B cell (primary cell): Measurements from ENCODE around the gene TMEM131L. TPM values are rescaled to one million over a fixed set of nuclear protein-coding genes. Genes with fewer than 3 reads are reported as not detected.

Experiments used
- ATAC-seq: fragments of 200-7000 bp; cut with Tn5 transposase; one replicate; pipeline ENCODE4 v1.10.0; 2021; ENCODE audit warnings: low read depth, mild to moderate bottlenecking, moderate number of reproducible peaks, moderate library complexity
- CTCF ChIA-PET: fragments of 350-600 bp; sonication (Branson Sonifier 250); formaldehyde crosslinking; loops from one replicate; lab custom pipeline; 2021; ENCODE audit warnings: antibody characterized with exemption, inconsistent platforms; lab: Charles Lee
- POLR2A ChIA-PET: fragments of 350-600 bp; sonication (Branson Sonifier 250); formaldehyde crosslinking; loops from one replicate; lab custom pipeline; 2021; ENCODE audit warnings: antibody characterized with exemption; lab: Charles Lee
- DNase-seq: peaks from one replicate; pipeline ENCODE4 v3.0.0; 2013
- H2AFZ ChIP-seq: 2 replicates; pipeline ENCODE4 v1.6.1; 2012; ENCODE audit warnings: mild to moderate bottlenecking, low read depth, low read length; ENCODE audit not compliant: insufficient read depth, poor library complexity, severe bottlenecking
- H3K27ac ChIP-seq, 2 donors: 1 replicate in 1 of 2; 2 replicates in 1 of 2; pipeline ENCODE4 v1.5.1; 2012 to 2013; ENCODE audit warnings: low read length in 2 of 2, mild to moderate bottlenecking in 2 of 2, moderate library complexity in 1 of 2
- H3K27me3 ChIP-seq, 4 experiments: fragments of 200-600 bp in 1 of 4; sonication (generic) in 1 of 4; replicated peaks in 1 of 4; 1 replicate in 2 of 4; 2 replicates in 2 of 4; pipeline versions ENCODE4 v1.6.1 to v1.7.0; 2013 to 2016; ENCODE audit warnings: low read length in 3 of 4, mild to moderate bottlenecking in 2 of 4, mixed read lengths in 1 of 4, moderate library complexity in 1 of 4; ENCODE audit not compliant: insufficient read depth in 4 of 4, control insufficient read depth in 3 of 4; ENCODE audit errors: control extremely low read depth in 1 of 4
- H3K36me3 ChIP-seq, 2 experiments: replicated peaks in 1 of 2; 1 replicate in 1 of 2; 2 replicates in 1 of 2; pipeline versions ENCODE4 v1.6.1 to v1.7.1; 2013; ENCODE audit warnings: low read length in 1 of 2; ENCODE audit not compliant: insufficient read depth in 2 of 2, control insufficient read depth in 1 of 2; ENCODE audit errors: control extremely low read depth in 1 of 2, extremely low read depth in 1 of 2
- H3K4me1 ChIP-seq, 2 donors: fragments of 200-600 bp in 1 of 2; sonication (generic) in 1 of 2; 1 replicate in 1 of 2; 2 replicates in 1 of 2; pipeline versions ENCODE4 v1.5.1 to v1.6.1; 2013 to 2017; ENCODE audit warnings: low read length in 2 of 2; ENCODE audit not compliant: control insufficient read depth in 2 of 2, insufficient read depth in 2 of 2
- H3K4me2 ChIP-seq: replicated peaks from 2 replicates; pipeline ENCODE3; 2012; ENCODE audit warnings: mild to moderate bottlenecking, low read depth, low read length; ENCODE audit not compliant: poor library complexity, severe bottlenecking
- H3K4me3 ChIP-seq, 5 experiments: fragments of 200-600 bp in 1 of 5; sonication (generic) in 1 of 5; 1 replicate in 3 of 5; 2 replicates in 2 of 5; pipeline versions ENCODE4 v1.5.1 to v1.7.0; 2011 to 2016; ENCODE audit warnings: low read length in 4 of 5, mild to moderate bottlenecking in 4 of 5, low read depth in 2 of 5, control low read depth in 1 of 5, moderate library complexity in 1 of 5; ENCODE audit not compliant: insufficient read depth in 1 of 5; ENCODE audit errors: control extremely low read depth in 1 of 5, extremely low read depth in 1 of 5
- H3K79me2 ChIP-seq: fragments of 200-600 bp; sonication (generic); one replicate; pipeline ENCODE4 v1.6.0; 2016; ENCODE audit warnings: low read length; ENCODE audit not compliant: control insufficient read depth, insufficient read depth
- H3K9ac ChIP-seq: fragments of 200-600 bp; sonication (generic); 2 replicates; pipeline ENCODE4 v1.6.1; 2017; ENCODE audit warnings: mild to moderate bottlenecking, low read length, moderate library complexity
- H3K9me3 ChIP-seq, 3 donors: one replicate each; pipeline versions ENCODE4 v1.6.1 to v1.7.1; 2013; ENCODE audit warnings: low read length in 2 of 3; ENCODE audit not compliant: control insufficient read depth in 2 of 3, insufficient read depth in 1 of 3; ENCODE audit errors: control extremely low read depth in 1 of 3
- H4K20me1 ChIP-seq: 2 replicates; pipeline ENCODE4 v1.6.0; 2012; ENCODE audit warnings: mild to moderate bottlenecking, low read length; ENCODE audit not compliant: insufficient read depth, control insufficient read depth, poor library complexity, severe bottlenecking
- H3K27ac Mint-ChIP-seq: one replicate; pipeline ENCODE4 v1.8.0; 2021; ENCODE audit warnings: mixed read lengths
- H3K27me3 Mint-ChIP-seq: one replicate; pipeline ENCODE4 v1.8.0; 2021; ENCODE audit warnings: mixed read lengths
- H3K4me1 Mint-ChIP-seq: one replicate; pipeline ENCODE4 v1.8.0; 2021; ENCODE audit warnings: mixed read lengths
- H3K4me3 Mint-ChIP-seq: one replicate; pipeline ENCODE4 v1.8.0; 2021; ENCODE audit warnings: mixed read lengths
- H3K9me3 Mint-ChIP-seq: one replicate; pipeline ENCODE4 v1.8.0; 2022; ENCODE audit warnings: mixed read lengths; ENCODE audit not compliant: insufficient read depth
- EZH2 ChIP-seq: IDR thresholded peaks from 2 replicates; pipeline ENCODE4 v1.6.1; 2012; ENCODE audit warnings: borderline replicate concordance, low read depth, mild to moderate bottlenecking, moderate library complexity, low read length; ENCODE audit not compliant: insufficient read depth, poor library complexity, severe bottlenecking
- WGBS: methylation state at CpG from one replicate; pipeline ENCODE4 v1.1.5; 2013; ENCODE audit warnings: missing lambda C conversion rate; ENCODE audit not compliant: insufficient coverage; 5-methylcytosine and 5-hydroxymethylcytosine counted together
- intact Hi-C: fragments of 100-400 bp; cut with micrococcal nuclease; formaldehyde crosslinking; loops from one replicate; pipeline ENCODE4 v1.10.0; 2022
- polyA plus RNA-seq: library from polyadenylated mRNA; depleted of rRNA; stranded (reverse); fragments of >200 nt; gene quantifications from 2 replicates; pipeline ENCODE4 v1.2.3, GENCODE V29; 2012
- total RNA-seq, 2 donors: library from RNA; stranded (reverse); fragments of 120-200 nt in 1 of 2; gene quantifications; 1 replicate in 1 of 2; 2 replicates in 1 of 2; pipeline versions ENCODE4 v1.2.3 to v1.2.4, GENCODE V29; 2013 to 2022
- TF ChIP-seq, protein P1 (sequence below): fragments of 200-600 bp; IDR thresholded peaks from one replicate; pipeline ENCODE4 v1.8.0; 2022; ENCODE audit warnings: antibody characterized with exemption, mild to moderate bottlenecking

The TMEM131L gene
- total and polyA plus RNA-seq, 2 donors (not counting 1 experiment from before 2014, with no cell fraction given) = 56.4 to 120 TPM

DNA sequence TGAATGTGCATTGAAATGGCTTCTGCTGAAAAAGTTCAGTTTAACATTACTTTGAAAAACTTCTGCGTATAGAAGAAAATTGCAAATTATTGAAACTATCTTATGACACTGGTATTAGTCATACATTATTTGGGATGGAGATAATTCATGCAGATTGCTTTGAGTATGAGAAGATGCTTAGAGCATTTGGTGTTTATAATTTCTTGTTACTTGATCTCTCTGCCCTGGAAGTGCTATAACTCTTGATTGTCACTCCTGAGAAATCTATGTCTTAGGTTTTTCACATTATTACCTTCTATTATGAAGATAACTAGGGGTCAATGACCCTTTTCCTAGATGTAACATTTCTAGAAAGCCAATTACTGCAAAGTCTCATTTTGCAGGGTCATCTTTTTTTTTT lies 36.4 kb downstream of the TMEM131L start:
- CTCF ChIA-PET = interaction anchor here (0.8 kb wide), 1 partner anchor 14 kb away, joined by 3 read pairs; no protein-coding TSS in a partner anchor

More for the DNA sequence above, 36.4 kb downstream of the TMEM131L start:
- peaks cover 79% of the 10 kb centered on the region for H3K4me1 Mint-ChIP-seq
- Histone ChIP-seq H3K9ac (no peak overlapping the region), H3K36me3 (peaks cover 18 to 29% of the 10 kb centered on the region in 2 experiments), H2AFZ (no peak overlapping the region), H3K4me2 (no peak overlapping the region), H3K4me3 (no peak overlapping the region), H3K79me2 (peaks cover 100% of the 10 kb centered on the region), H3K27me3 (no peaks in the 10 kb centered on the region), H3K9me3 (no peaks in the 10 kb centered on the region), H3K27ac (peak overlapping the region in 1 of 2 donors; percentile 19), H3K4me1 (peaks cover 44 to 55% of the 10 kb centered on the region in 2 donors), H4K20me1 (peaks cover 90% of the 10 kb centered on the region)
- no peaks in the 10 kb centered on the region for H3K27me3 Mint-ChIP-seq
- intact Hi-C loops = no loop called here
- H3K4me3 Mint-ChIP-seq = no peak overlapping the region
- WGBS = no CpG with 5 or more reads among the region's 1 CpG
- DNase-seq (no peak), ATAC-seq (no peak)
- TF ChIP-seq EZH2 = no peak
- TF ChIP-seq, protein P1, sequence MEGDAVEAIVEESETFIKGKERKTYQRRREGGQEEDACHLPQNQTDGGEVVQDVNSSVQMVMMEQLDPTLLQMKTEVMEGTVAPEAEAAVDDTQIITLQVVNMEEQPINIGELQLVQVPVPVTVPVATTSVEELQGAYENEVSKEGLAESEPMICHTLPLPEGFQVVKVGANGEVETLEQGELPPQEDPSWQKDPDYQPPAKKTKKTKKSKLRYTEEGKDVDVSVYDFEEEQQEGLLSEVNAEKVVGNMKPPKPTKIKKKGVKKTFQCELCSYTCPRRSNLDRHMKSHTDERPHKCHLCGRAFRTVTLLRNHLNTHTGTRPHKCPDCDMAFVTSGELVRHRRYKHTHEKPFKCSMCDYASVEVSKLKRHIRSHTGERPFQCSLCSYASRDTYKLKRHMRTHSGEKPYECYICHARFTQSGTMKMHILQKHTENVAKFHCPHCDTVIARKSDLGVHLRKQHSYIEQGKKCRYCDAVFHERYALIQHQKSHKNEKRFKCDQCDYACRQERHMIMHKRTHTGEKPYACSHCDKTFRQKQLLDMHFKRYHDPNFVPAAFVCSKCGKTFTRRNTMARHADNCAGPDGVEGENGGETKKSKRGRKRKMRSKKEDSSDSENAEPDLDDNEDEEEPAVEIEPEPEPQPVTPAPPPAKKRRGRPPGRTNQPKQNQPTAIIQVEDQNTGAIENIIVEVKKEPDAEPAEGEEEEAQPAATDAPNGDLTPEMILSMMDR = no peak
- no peaks in the 10 kb centered on the region for H3K9me3 Mint-ChIP-seq
- POLR2A ChIA-PET = no interaction called here
- no peak overlapping the region for H3K27ac Mint-ChIP-seq
